NOMO-1 treated with dmso at 0.1 percent for 144 hours (cell line): ENCODE data around the gene KCNJ8.
"Not testable (repeated sequence)": the region's sequence is repeated elsewhere in the genome, so short reads cannot be mapped to it uniquely, and the experiment has no call there.

Source experiments
- DNase-seq: peaks from one replicate; lab custom pipeline; 2025; ENCODE audit not compliant: unreplicated experiment; lab: John Stamatoyannopoulos, UW

The KCNJ8 gene

GRCh38 chr12:21774358-21775132 lies at the start of gene KCNJ8:
TSS of gene KCNJ8 (minus strand) at chr12:21774706. CDS start at chr12:21773616, 1,090 bp downstream.
- no peak for DNase-seq

DNA sequence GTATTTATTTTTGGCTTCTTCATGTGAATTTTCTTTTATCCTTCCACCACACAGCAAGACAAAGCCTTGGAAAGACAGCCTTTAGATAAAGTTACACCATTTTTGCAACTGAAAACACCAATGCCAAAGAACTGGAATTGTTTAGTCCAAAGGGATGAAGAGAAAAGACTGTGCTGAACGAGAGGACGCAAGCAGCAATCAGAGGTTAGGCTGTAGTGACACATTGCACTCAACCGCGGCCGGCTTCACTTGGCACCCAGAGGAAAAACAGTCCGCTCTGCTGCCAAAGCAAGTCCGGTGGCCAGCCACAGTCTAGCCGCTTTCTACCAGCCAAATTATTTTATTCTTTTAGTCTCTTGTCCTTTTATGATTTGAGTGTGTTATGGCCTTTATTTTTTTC lies 49.1 kb upstream of the KCNJ8 start:
- DNase-seq: no peak

- no peak for DNase-seq
Measured at GRCh38 chr12:21819678-21820077, 45.2 kb upstream of the KCNJ8 start.

- DNase-seq: no peak
Measured at GRCh38 chr12:21819236-21819635, 44.7 kb upstream of the KCNJ8 start.

GRCh38 chr12:21818627-21819026 lies 44.1 kb upstream of the KCNJ8 start:
- no peak for DNase-seq

GRCh38 chr12:21815306-21816062 lies 41.0 kb upstream of the KCNJ8 start:
- no peak for DNase-seq

DNA sequence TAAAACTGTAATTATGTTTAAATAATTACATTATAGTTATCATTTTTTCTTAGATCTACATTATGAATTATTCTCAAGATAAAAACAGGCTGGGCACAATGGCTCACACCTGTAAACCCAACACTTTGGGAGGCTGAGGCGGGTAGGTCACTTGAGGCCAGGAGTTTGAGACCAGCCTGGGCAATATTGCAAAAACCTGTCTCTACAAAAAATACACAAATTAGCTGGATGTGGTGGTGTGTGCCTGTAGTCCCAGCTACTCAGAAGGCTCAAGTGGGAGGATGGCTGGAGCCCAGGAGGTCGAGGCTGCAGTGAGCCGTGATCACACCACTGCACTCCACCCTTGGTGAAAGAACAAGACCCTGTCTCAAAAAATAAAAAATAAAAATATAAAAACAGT lies 40.3 kb upstream of the KCNJ8 start:
- DNase-seq: no peak

GRCh38 chr12:21814327-21814726 lies 39.8 kb upstream of the KCNJ8 start:
- no peak for DNase-seq

DNA sequence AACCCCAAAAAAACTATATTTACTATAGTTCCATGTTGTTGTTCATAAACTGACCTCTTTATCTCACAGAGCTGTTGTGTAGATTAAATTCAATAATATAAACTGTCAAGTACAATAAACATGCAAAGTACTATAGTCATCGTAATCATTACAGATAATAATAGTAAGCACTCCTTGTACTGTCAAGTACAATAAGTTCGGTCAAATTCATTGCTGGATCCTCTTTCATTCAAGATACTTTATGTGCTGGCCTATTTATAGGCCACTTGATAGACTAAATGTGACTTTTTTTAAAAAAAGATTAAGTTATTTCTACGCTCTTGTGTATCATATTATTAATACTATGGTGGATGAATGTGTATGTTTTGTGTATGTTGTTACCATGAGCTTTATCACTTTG lies 39.2 kb upstream of the KCNJ8 start:
- DNase-seq: no peak

DNA sequence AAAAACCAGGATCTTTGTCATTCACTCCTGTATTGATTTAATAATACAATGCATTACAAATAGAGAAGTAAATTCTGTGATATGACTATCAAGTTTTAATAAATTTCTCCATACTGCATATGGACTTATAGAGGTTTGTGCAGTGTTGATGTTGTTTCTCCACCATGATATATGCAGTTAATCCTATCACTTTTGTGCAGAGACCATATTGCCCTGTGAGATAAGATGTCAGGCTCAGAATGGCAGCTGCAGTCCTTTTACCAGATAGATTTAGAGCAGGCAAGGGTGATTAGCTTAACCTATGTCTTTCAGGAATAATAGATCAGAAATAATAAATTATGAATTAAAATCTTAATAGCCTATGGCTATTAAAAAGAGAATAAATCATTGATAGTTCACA lies 38.6 kb upstream of the KCNJ8 start:
- no peak for DNase-seq

GRCh38 chr12:21812340-21812739 lies 37.8 kb upstream of the KCNJ8 start:
- DNase-seq: not testable (repeated sequence)

DNA sequence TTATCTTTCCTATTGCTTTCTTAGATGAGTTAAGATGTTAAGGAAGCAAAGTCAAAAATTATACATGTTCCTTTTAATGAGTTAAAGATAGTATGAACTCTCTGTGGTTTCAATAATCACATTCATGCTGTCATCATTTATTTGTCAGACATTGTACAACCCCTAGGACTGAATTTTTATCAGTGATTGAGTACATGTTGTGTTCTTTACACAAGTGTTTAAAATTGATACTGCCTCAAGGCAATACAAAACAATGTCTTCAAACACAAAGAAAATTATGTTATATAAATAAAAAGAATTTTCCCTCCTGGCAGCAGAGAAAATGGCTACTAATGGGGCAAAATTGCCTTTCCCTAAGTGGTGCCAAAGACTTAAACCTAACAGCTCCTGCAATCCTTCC lies 34.6 kb upstream of the KCNJ8 start:
- DNase-seq: no peak

GRCh38 chr12:21806255-21806654 lies 31.7 kb upstream of the KCNJ8 start:
- DNase-seq: no peak

- DNase-seq: no peak
Measured at GRCh38 chr12:21801522-21802288, 27.2 kb upstream of the KCNJ8 start.

- DNase-seq: no peak
Measured at GRCh38 chr12:21800011-21800410, 25.5 kb upstream of the KCNJ8 start.

DNA sequence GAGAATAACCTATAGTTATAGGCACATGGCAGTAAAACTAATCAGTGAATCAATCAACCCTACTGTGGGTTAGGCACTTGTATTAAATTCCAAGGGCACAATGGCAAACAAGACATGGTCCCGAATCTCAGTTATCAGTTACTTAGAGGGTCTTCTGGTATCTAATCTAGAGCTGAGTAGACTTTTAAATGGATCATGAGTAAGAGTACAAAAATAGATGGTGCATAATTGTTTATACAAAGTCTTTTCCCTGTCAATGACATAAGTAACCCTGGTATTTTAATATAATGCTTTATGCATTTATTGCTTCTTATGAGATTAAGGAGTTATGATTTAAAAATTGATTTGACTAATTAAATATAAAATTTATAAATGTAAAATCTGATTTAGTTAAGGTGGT lies 23.0 kb upstream of the KCNJ8 start:
- no peak for DNase-seq

- no peak for DNase-seq
Measured at GRCh38 chr12:21795648-21796328, 21.3 kb upstream of the KCNJ8 start.

DNA sequence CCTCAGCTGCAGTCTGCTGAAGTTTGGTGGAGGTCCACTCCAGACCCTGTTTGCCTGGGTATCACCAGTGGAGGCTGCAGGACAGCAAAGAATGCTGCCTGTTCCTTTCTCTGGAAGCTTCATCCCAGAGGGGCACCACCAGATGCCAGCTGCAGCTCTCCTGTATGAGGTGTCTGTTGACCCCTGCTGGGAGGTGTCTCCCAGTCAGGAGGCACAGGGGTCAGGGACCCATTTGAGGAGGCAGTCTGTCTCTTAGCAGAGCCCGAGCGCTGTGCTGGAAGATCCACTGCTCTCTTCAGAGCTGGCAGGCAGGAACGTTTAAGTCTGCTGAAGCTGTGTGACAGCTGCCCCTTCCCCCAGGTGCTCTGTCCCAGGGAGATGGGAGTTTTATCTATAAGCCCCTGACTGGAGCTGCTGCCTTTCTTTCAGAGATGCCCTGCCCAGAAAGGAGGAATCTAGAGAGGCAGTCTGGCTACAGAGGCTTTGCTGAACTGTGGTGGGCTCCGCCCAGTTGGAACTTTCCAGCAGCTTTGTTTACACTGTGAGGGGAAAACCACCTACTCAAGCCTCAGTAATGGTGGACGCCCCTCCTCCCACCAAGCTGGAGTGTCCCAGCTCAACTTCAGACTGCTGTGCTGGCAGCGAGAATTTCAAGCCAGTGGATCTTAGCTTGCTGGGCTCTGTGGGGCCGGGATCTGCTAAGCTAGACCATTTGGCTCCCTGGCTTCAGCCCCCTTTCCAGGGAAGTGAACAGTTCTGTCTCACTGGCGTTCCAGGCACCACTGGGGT lies 20.5 kb upstream of the KCNJ8 start:
- DNase-seq: not testable (repeated sequence)

- not testable (repeated sequence) for DNase-seq
Measured at GRCh38 chr12:21789687-21790086, 15.2 kb upstream of the KCNJ8 start.
